Measurements from ENCODE around the gene COQ7.

COQ7 gene

GRCh38 chr16:19086322-19087199 is 19.1 kb downstream of the COQ7 start:
- peak; percentile 65 for DNase-seq (ENCODE audit: low read depth)

GRCh38 chr16:19088341-19088916 is 21.0 kb downstream of the COQ7 start:
- no peak for DNase-seq (ENCODE audit: low read depth)

- no peak for DNase-seq (ENCODE audit: low read depth)
Observed at GRCh38 chr16:19089410-19089955, 22.1 kb downstream of the COQ7 start.

DNA sequence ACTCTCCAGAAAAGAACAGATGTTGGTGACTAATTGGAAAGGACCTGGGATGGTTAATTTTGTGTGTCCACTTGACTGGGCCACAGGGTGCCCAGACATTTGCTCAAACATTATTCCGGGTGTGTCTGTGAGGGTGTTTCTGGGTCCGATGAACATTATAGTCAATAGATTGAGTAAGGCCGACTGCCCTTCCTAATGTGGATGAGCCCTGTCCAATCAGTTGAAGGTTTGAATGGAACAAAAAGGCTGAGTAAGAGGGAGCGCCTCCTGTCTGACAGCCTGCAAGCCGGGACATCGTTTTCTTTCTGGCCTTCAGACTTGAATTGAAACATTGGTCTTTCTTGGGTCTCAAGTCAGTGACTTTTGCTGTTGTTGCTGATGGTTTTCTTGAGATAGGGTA is 23.5 kb downstream of the COQ7 start:
- DNase-seq (ENCODE audit: low read depth), result no peak

GRCh38 chr16:19092653-19093410 is 25.4 kb downstream of the COQ7 start:
- no peak for DNase-seq (ENCODE audit: low read depth)

DNA sequence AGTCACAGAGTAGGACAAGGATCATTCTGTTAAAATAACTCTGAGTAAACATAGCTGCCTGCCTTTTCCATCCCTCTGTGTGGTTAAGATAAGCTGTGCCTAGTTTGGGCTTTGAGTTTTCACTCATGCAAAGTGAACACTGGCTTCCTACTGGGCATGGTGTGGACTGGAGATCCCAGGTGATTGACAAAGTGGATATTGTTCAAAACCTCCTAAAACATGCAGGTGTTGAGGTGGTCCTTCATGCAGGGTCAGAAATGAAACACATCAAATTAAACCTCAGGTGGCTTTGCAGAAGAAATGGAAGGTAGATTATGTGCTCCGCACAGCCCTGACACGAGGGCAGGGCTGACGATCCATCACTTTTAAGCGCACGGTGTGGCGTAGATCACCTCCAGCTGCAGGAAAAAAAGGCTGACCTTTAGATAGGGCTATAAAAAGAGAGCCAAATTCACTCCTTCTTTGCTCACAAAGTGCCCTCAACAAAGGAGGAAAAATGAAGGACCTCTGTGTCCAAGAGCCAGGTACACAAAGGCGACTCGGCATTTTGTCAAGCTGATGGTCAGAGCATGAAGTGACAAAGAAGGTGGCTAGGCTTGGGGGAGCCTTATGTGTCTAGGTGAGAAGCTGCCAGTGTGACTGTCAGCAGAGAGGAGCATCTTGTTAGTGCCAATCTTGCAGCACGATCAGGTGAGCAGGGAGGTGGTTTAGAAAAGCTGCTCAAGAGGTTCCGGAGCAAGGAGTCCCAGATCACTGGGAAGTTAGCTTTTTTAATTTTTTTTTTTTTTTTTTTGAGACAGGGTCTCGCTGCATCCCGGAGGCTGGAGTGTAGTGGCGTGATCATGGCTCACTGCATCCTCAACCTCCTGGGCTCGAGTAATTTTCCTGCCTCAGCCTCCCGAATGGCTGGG is 26.5 kb downstream of the COQ7 start:
- no peak for DNase-seq (ENCODE audit: low read depth)

DNA sequence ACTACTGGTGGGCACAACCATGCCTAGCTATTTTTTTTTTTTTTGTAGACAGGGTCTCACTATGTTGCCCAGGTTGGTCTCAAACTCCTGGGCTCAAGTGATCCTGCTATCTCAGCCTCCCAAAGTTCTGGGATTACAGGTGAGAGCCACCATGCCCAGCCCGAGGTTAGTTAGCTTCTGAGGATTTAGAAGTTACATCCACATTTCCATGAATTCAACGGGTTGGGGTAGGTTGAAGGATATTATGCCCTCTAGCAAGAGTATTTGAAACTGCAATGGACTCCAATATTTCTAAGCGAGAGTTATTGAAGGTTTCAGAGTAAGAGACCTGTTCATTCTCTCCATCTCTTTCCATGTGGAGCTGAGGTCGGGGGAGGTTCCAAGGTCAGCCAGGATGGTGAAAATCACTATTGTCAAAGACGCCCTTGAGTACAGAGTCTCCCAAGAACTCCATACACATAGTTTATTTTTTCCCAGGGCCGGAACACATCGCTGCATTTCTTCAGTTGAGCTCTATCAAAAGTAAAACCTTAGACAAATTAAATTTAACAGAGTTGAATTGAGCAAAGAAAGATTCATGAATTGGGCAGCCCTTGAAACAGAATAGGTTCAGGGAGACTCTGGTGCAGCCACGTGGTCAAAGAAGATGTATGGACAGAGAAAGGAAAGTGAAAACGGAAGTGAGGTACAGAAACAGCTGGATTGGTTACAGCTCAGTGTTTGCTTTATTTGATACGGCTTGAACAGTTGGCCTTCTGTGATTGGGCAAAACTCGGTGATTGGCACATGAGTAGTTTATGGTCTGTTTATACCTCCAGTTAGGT is 27.3 kb downstream of the COQ7 start:
- DNase-seq (ENCODE audit: low read depth), result no peak

- no peak for DNase-seq (ENCODE audit: low read depth)
Observed at GRCh38 chr16:19095654-19096053, 28.2 kb downstream of the COQ7 start.

DNA sequence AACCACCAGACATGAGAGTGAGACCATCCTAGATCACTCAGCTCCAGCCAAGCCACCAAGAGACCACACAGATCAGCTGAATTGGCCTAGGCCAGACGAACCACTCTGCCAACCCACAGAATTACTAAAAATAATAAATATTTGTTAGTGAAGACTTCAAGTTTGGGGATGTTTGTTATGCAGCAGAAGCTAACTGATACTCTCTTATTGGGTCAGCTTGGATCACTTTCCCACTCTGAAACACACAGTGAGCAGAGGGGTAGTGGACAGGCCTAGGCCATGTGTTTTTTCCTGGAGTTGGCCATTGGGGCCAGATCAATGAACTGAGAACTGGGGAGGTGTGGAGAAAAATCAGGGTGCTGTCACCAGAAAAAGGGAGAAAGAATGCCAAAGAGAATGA is 30.8 kb downstream of the COQ7 start:
- no peak for DNase-seq (ENCODE audit: low read depth)

DNA sequence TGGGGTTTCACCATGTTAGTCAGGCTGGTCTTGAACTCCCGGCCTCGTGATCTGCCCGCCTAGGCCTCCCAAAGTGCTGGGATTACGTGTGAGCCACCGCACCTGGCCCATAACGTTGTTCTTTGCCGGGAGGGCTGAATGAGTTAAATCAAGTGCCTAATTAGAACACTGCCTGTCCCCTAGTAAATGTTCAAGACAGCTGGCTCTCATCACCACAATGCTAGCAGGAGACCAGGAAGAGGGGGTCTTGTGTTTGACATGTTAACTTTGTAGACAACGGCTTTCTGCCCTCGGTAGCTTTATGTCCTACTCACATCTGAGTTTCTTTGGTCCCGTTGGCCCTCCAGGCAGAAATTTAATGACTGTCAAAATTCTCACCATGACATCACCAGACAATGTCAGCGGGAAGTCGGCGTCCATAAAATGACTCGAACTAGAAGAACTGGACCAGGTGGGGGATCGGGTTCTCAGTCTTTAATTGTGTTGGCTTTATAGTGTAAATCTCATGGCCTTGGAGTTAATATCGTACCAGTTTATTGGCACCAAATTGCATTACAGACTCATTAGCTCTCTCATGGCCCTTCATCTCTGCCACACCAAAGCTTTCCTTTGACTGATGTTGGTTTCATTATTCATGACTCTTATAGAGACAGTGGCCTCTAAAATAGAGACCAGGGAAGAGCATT is 34.9 kb downstream of the COQ7 start:
- DNase-seq (ENCODE audit: low read depth), result no peak

DNA sequence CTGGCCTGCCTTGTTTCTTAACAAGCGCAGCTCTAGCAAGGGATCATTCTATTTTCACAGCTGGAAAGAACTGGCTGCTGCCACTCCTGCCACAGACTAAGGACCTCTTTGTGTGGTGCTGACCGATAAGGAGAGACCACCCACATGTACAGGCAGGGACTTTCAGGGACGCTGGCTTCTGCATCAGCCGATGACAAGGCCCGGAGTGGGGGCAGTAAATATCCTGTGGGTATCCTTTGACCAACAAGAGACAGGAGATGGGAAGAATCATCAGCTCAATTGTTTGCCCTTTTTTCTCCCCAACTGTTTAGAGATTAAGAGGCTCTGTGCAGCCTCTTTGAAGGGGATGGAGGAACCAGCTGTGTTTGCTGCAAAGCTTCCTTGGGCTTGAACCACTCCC is 37.2 kb downstream of the COQ7 start:
- DNase-seq (ENCODE audit: low read depth), result no peak

DNA sequence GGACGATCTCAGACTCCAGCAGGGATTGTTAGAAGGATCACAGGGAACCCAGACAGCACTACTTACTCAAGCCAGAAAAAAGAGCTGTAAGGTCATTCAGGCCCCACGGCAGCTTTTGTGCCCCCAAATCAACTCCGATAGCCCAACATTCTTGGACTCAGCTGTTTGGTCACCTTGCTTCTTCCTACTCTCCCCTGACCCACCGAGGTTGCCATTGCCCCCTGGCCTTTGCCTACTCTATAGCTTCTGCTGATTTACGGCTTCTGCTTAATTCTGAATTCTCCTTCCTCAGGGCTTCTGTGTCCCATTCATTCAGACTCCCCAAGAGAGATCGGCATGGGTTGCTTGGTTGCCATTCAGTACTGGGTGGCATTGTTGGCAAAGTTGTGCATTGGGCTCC is 37.7 kb downstream of the COQ7 start:
- DNase-seq (ENCODE audit: low read depth), result no peak

DNA sequence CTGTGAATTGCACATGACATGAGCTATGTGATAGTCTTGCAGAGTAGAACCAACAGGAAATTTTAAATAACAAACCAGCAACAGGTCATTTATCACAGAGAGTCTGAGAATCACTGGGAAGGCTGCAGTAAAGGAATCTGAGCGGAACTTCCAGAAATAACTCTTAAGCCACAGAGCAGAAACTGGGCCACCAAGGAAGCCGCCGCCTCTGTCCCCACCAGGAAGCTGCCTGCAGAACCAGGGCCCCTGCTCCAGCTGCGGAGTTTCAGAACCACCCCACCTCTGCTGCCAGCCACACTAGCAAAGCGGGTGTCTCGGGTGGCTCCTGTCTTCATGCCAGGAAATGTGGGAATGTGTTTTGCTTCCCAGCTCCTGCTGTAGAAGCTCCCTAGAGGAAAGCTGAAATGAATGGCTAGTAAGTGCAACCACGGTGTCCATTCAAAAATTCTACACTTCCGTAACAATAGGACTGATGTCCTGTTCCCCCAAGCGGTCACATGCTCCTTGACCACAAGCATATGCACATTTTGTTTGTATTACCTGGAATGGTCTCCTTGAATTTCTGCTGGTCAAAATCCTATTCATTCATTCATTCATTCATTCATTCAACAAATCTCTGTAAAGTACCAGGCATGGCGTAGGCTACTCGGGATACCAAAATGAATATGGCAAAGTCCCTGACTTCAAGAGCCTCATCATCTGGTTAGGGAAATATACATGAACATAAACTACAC is 38.6 kb downstream of the COQ7 start:
- DNase-seq (ENCODE audit: low read depth), result no peak

DNA sequence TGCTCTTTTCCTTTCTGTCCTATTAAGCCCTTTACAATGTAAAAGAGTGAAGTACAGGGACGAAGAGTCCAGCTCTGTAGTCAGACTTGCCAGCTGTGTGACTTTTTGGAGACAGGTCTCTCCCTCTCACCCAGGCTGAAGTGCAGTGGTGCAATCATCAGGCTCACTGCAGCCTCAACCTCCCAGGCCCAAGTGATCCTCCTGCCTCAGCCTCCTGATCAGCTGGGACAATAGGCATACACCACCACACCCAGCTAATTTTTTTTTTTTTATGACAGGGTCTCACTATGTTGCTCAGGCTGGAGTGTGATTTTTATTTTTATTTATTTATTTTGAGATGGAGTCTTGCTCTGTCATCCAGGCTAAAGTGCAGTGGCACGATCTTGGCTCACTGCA is 39.2 kb downstream of the COQ7 start:
- no peak for DNase-seq (ENCODE audit: low read depth)

DNA sequence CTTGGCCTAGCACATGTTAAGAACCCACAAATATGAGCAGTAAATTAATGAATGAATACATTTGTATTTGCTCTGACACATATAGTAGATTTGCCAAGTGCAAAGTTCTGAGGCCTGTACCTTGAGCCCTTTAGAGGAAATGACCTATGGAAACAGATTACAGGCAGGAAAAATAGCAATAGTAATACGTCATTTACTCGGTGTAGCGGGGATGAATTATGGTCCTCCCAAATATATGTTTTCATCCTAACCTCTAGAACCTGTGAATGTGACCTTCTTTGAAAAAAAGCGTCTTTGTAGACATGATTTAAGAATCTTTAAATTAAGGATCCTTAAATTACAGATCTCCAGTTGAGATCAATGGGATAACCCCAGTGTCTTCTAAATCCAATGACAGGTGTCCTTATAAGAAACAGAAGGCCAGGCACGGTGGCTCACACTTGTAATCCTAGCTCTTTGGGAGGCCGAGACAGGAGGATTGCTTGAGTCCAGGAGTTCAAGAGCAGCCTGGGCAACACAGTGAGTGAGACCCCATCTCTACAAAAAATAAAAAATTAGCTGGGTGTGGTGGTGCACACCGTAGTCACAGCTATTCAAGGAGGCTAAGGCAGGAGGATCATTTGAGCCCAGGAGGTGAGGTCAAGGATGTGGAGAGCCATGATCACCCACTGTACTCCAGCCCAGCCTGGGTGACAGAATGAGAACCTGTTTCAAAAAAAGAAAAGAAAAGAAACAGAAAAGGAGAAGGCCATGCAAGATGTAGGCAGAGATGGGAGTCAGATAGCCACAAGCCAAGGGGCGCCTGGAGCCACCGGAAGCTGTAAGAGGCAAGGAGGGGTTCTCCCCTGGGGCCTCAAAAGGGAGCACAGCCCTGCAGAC is 41.2 kb downstream of the COQ7 start:
- no peak for DNase-seq (ENCODE audit: low read depth)

- no peak for DNase-seq (ENCODE audit: low read depth)
Observed at GRCh38 chr16:19109288-19109664, 41.9 kb downstream of the COQ7 start.

DNA sequence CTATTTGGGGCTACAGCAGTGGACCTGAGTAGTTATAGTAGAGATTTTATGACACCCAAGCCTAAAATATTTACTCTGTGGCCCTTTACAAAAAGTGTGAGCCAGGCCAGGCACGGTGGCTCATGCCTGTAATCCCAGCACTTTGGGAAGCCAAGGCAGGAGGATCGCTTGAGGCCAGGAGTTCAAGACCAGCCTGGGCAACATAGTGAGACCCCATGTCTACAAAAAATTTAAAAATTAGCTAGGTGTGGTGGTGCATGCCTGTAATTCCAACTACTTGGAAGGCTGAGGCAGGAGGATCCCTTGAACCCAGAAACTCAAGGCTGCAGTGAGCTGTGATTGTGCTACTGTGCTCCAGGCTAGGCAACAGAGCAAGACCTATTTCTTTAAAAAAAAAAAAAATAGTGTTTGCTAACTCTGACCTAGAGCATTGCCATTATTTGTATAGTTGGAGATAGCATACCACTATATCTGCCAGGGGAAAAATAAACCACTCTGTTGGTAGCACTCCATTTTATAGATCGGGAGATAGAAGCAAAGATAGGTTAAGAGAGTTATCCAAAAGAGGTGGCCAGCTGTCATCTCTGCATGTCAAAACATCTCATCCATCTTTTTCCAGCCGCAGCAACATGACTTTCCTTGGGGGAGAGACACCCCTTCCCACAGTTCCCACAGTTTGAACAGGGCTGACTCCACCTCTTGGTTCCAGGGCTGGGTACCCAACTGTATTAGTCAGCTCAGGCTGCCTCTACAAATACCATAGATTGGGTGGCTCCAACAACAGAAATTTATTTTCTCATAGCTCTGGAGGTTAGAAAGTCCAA is 43.3 kb downstream of the COQ7 start:
- no peak for DNase-seq (ENCODE audit: low read depth)

GRCh38 chr16:19112099-19112407 is 44.6 kb downstream of the COQ7 start:
- no peak for DNase-seq (ENCODE audit: low read depth)

All from non-pigmented ciliary epithelial cell (primary cell).